Lower leg skin (tissue), 4 donors: Measurements from ENCODE around the gene SEMA3C. TPM values are rescaled to one million over a fixed set of nuclear protein-coding genes. Genes with fewer than 3 reads are reported as not detected.

Experiments used
- DNase-seq, 2 donors: peaks; one replicate each; pipeline ENCODE4 v3.0.0-alpha.2; 2019; ENCODE audit warnings: low spot score in 2 of 2
- H3K4me3 ChIP-seq: fragments of 200-600 bp; sonication (generic); 2 replicates; pipeline ENCODE4 v1.5.1; 2017; ENCODE audit warnings: mild to moderate bottlenecking, low read depth; ENCODE audit not compliant: poor library complexity, severe bottlenecking
- CTCF ChIP-seq, 3 donors: fragments of 450-650 bp; IDR thresholded peaks; one replicate each; pipeline ENCODE4 v1.5.1; 2016; ENCODE audit warnings: antibody characterized with exemption in 3 of 3, mild to moderate bottlenecking in 3 of 3, moderate library complexity in 2 of 3
- POLR2A ChIP-seq, 2 donors: fragments of 450-650 bp; IDR thresholded peaks; one replicate each; pipeline ENCODE4 v1.6.1; 2016 to 2017; ENCODE audit warnings: antibody characterized with exemption in 2 of 2, mild to moderate bottlenecking in 1 of 2, moderate library complexity in 1 of 2
- WGBS, 2 donors: methylation state at CpG; one replicate each; pipeline ENCODE4 v1.1.5; 2018; 5-methylcytosine and 5-hydroxymethylcytosine counted together
- intact Hi-C: fragments of 100-400 bp; cut with DNase I; formaldehyde crosslinking; loops from one replicate; pipeline ENCODE4 v1.15.0; 2023; ENCODE audit warnings: low total_unique reads
- total RNA-seq, 4 donors: library from RNA; depleted of rRNA; stranded (reverse); fragments of >200 nt; gene quantifications; one replicate each; pipeline ENCODE4 v1.1.0, GENCODE V29; 2016

The SEMA3C gene
- total RNA-seq, 4 donors from 2014 or later, result 53.0 to 96.6 (median 70.7) TPM

DNA sequence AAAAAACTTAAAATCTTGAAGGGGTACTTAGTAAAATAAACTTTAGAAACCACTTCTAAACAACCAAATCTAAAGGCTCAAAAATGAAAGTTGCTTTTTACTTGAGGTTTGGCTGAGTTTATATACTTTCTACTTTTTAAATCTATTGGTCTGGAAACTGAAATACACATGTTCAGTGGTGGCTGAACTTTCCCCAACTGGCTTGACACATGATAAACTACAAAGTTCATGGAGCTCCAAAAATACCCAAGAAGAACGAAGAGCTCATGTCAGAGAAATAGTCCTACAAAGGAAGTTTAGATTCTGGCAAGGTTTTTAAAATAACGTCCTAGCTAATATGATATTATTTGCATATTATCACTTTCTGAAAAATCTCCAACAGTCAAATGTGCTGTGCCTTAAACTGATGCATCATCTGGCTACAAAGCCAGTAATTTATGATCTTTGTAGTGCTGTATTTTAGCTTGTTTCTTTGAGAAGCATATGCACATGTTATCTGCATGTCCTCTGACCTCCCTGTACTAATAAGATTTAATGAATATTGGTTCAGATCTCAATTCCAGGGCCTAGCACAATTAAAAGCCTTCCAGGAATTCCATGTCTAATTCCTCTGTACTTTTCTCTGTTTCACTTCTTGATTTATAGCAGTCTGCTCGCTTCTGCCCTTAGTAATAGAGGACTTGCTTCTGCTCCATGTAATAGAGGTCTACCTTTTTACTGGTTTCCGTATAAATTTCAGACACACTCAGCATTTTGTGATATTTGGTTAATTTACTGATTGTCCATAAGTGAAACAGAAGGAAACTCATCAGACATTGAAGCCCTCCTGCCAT is 28.2 kb downstream of the SEMA3C start:
- TF ChIP-seq CTCF (IDR thresholded peaks at IDR 0.05) (no peak), POLR2A (IDR thresholded peaks at IDR 0.05) (no peak)
- intact Hi-C loops, result no loop called here
- 40 to 46% methylated on average over 4 of the region's 4 CpGs for WGBS, 2 donors
- no peak for DNase-seq
- no peak overlapping the region for H3K4me3 ChIP-seq

DNA sequence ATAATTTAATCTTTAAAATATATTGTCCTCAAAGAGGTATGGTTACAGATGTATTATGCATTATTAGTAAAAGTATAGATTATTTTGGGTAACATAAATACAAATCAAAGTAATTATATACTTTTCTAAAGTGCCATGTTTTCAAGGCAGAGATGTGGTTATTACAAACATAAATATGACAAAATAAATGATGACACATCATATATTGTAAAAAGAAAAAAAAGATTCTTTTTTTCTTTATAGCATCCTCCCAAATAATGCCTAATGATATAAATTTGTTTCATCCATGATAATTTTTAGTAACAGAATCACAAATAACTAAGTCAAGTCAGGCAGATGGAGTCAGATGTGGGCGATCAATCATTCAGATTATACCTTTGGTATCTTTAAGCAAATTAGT is 29.3 kb downstream of the SEMA3C start:
- WGBS, 2 donors, result 96 to 98% methylated on average over 1 of the region's 1 CpG
- no peak for DNase-seq
- intact Hi-C loops, result no loop called here
- H3K4me3 ChIP-seq, result no peak overlapping the region
- TF ChIP-seq CTCF (IDR thresholded peaks at IDR 0.05) (no peak), POLR2A (IDR thresholded peaks at IDR 0.05) (no peak)

GRCh38 chr7:80885757-80886156 is 33.1 kb downstream of the SEMA3C start:
- 93 to 96% methylated on average over 2 of the region's 2 CpGs for WGBS, 2 donors
- TF ChIP-seq POLR2A (IDR thresholded peaks at IDR 0.05), result no peak
- no peak for TF ChIP-seq CTCF (IDR thresholded peaks at IDR 0.05)
- intact Hi-C loops, result no loop called here
- no peak overlapping the region for H3K4me3 ChIP-seq
- DNase-seq, result no peak

DNA sequence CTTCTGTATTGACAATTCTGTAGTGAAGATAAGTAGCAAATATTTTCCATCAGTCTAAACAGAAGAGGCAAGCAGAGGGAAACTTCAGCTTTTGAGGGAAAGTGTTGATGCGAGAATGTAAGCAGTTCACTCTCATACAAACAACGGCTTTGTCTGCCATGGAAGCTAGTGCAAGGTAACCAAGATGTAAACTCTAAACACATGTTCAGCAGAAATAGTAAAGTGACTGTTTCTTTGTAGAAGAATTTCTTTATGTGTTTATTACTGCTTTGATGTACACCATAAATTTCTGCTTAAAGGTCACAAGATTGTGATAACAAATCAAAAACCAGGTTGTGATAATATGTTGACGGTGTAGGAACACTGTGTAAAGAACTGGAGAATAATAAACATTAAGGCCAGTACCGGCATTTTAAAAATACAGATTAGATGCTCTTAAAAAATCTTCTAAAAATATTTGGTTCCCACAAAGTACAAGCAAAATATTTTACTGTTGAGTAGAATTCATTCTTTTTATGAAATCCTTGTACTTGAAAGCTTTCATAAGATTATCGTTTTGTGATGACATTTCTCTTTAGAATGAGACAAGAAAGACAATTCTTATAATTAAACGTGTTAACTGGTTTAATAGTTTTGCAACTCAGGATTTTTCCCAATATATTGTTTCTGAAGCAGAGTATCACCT is 34.2 kb downstream of the SEMA3C start:
- H3K4me3 ChIP-seq, result no peak overlapping the region
- no peak for DNase-seq
- TF ChIP-seq CTCF (IDR thresholded peaks at IDR 0.05) (no peak), POLR2A (IDR thresholded peaks at IDR 0.05) (no peak)
- intact Hi-C loops, result no loop called here
- WGBS, 2 donors, result 80 to 81% methylated on average over 6 of the region's 6 CpGs

DNA sequence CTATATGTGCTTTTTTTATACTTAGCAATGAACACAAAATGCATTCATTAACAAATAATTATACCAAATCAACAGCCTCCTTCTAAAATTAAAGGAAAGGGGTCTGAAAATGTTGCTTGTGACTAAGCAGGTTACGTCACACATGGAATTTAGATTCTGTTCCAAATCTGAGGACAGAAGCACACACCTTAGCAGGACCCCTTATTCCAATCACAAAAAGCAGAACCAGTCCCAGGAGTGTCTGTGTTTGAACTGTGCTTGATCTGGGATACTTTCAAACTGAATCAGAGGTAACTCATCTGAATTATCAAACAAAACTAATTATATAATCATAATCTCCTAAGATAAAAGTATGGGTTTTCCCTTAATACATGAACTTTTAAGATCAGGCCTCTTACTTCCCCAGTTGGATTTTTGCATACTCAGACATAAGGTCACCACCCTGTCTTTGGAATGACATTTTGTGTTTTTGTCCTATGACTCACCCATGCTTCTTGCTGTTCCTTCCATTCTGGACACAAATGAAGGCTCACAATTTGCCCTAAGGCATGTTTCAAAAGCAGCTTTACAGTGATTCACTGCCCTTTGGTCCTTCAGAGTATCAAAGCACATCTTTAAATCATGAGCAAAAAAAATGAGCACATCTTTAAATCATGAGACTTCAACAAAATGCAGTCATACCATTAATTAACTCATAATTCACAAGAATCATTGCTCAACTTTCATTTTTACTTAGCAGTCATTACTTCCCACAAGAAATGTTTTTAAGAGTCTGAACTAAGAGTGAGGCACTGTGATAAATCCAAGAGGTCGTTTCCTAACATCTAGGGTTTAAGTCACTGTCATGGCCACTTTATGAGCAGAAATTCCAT is 35.5 kb downstream of the SEMA3C start:
- intact Hi-C loops, result no loop called here
- no peak overlapping the region for H3K4me3 ChIP-seq
- DNase-seq, result peak in 1 of 2 donors; percentile 74
- TF ChIP-seq CTCF (IDR thresholded peaks at IDR 0.05), result no peak
- no peak for TF ChIP-seq POLR2A (IDR thresholded peaks at IDR 0.05)
- 30 to 37% methylated on average over 2 of the region's 2 CpGs for WGBS, 2 donors
